ENCODE results near the gene KCNT2. TPM values are rescaled to one million over a fixed set of nuclear protein-coding genes. Genes with fewer than 3 reads are reported as not detected.

The KCNT2 gene
- total RNA-seq, 4 donors from 2014 or later, result 0.35 to 2.3 (median 0.91) TPM; not detected in 1

DNA sequence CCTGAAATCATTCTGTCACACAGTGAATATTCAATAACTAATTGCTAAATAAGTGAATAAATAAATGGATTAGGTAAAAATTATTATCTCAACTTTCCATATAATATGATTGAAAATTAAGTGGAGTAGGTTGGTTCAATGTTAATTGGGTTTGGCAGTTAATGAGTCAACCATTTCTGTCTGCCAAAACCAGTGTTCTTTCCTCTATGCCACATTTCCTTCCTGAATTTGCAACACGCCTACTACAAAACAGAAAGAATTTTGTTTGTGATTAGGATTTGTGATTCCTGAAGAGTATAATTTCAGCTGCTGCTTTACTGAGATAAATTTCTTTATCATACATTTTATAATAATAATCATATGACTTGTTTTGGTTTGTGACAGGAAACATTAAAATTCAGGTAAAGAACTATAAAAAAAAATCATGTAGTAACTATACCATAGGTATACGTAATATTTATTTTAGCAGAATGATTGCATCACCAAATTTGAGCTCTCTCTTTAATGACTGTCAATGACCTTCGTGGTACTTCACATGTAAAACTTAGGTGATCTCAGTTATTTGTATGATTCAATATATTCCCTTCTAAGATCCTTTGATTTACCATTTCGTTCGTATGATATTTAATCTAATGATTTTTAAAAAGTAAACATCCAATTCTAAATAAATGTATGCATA, 241.3 kb downstream of the KCNT2 start:
- no peaks in the 10 kb centered on the region for H3K27me3 ChIP-seq
- no peak overlapping the region for H3K4me3 ChIP-seq
- H3K27ac ChIP-seq, result no peak overlapping the region
- DNase-seq, result no peak
- intact Hi-C loops (cut with DNase I), result no loop called here
- no peaks in the 10 kb centered on the region for H3K36me3 ChIP-seq
- TF ChIP-seq CTCF (IDR thresholded peaks at IDR 0.05) (no peak), POLR2A (IDR thresholded peaks at IDR 0.05) (no peak)
- H3K9me3 ChIP-seq, result no peaks in the 10 kb centered on the region
- H3K4me1 ChIP-seq, result no peaks in the 10 kb centered on the region
- WGBS, 2 donors, result 59 to 64% methylated on average over 5 of the region's 5 CpGs

- Histone ChIP-seq H3K9me3 (no peaks in the 10 kb centered on the region), H3K4me3 (no peak overlapping the region), H3K27me3 (no peaks in the 10 kb centered on the region), H3K27ac (no peak overlapping the region), H3K36me3 (no peaks in the 10 kb centered on the region), H3K4me1 (no peaks in the 10 kb centered on the region)
- no peak for TF ChIP-seq CTCF (IDR thresholded peaks at IDR 0.05)
- TF ChIP-seq POLR2A (IDR thresholded peaks at IDR 0.05), result no peak
- WGBS, 2 donors, result 75 to 87% methylated on average over 5 of the region's 5 CpGs
- DNase-seq, result no peak
- intact Hi-C loops (cut with DNase I), result no loop called here
Observed at GRCh38 chr1:196361112-196361714, 247.0 kb downstream of the KCNT2 start.

DNA sequence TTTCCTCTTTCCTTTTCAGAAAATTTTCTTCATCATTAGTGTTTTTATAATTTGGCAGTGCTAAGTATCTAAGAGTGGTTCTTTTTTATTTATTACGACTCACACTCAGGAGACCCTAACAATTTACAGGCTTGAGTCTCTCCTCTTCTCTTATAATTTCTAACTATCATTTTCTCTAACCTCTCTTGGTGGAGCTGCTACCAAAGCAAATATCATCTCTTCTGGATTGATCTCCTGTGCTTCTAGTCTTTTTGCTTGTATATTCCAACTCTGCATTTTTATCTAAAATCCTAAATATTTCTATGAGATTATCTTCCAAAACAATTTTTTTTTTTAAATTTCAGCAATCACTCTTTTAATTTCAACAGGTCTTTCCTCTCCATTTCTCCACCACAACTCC, 250.3 kb downstream of the KCNT2 start:
- 80% methylated on average over 1 of the region's 1 CpG for WGBS, 2 donors
- Histone ChIP-seq H3K4me1 (no peaks in the 10 kb centered on the region), H3K27me3 (no peaks in the 10 kb centered on the region), H3K36me3 (no peaks in the 10 kb centered on the region), H3K27ac (no peak overlapping the region), H3K9me3 (no peaks in the 10 kb centered on the region), H3K4me3 (no peak overlapping the region)
- intact Hi-C loops (cut with DNase I), result no loop called here
- TF ChIP-seq CTCF (IDR thresholded peaks at IDR 0.05), result no peak
- TF ChIP-seq POLR2A (IDR thresholded peaks at IDR 0.05), result no peak
- DNase-seq, result no peak

- no peak for TF ChIP-seq POLR2A (IDR thresholded peaks at IDR 0.05)
- TF ChIP-seq CTCF (IDR thresholded peaks at IDR 0.05), result peak in 4 of 6 experiments; percentile 30 to 45 (median 41)
- intact Hi-C loops (cut with DNase I), result no loop called here
- H3K4me1 ChIP-seq, result no peaks in the 10 kb centered on the region
- DNase-seq, result no peak
- WGBS, 2 donors, result 62 to 66% methylated on average over 3 of the region's 3 CpGs
- H3K9me3 ChIP-seq, result no peaks in the 10 kb centered on the region
- H3K36me3 ChIP-seq, result no peaks in the 10 kb centered on the region
- H3K4me3 ChIP-seq, result no peak overlapping the region
- no peaks in the 10 kb centered on the region for H3K27me3 ChIP-seq
- H3K27ac ChIP-seq, result no peak overlapping the region
Observed at GRCh38 chr1:196355206-196355786, 252.9 kb downstream of the KCNT2 start.

- Histone ChIP-seq H3K9me3 (no peaks in the 10 kb centered on the region), H3K4me3 (no peak overlapping the region), H3K4me1 (no peaks in the 10 kb centered on the region), H3K36me3 (no peaks in the 10 kb centered on the region), H3K27me3 (no peaks in the 10 kb centered on the region), H3K27ac (no peak overlapping the region)
- WGBS, 2 donors, result 39 to 53% methylated on average over 2 of the region's 2 CpGs
- intact Hi-C loops (cut with DNase I), result no loop called here
- DNase-seq, result no peak
- TF ChIP-seq POLR2A (IDR thresholded peaks at IDR 0.05) (no peak), CTCF (IDR thresholded peaks at IDR 0.05) (no peak)
Observed at GRCh38 chr1:196344453-196344852, 263.8 kb downstream of the KCNT2 start.

Measured in esophagus squamous epithelium (tissue), 5 donors.